Measurements from ENCODE around the gene THAP7. TPM values are rescaled to one million over a fixed set of nuclear protein-coding genes. Genes with fewer than 3 reads are reported as not detected.

Gene THAP7
- total and polyA plus RNA-seq, 2 of the 4 experiments (the other 2 are of a cell fraction) = 14.2 to 19.8 TPM

DNA sequence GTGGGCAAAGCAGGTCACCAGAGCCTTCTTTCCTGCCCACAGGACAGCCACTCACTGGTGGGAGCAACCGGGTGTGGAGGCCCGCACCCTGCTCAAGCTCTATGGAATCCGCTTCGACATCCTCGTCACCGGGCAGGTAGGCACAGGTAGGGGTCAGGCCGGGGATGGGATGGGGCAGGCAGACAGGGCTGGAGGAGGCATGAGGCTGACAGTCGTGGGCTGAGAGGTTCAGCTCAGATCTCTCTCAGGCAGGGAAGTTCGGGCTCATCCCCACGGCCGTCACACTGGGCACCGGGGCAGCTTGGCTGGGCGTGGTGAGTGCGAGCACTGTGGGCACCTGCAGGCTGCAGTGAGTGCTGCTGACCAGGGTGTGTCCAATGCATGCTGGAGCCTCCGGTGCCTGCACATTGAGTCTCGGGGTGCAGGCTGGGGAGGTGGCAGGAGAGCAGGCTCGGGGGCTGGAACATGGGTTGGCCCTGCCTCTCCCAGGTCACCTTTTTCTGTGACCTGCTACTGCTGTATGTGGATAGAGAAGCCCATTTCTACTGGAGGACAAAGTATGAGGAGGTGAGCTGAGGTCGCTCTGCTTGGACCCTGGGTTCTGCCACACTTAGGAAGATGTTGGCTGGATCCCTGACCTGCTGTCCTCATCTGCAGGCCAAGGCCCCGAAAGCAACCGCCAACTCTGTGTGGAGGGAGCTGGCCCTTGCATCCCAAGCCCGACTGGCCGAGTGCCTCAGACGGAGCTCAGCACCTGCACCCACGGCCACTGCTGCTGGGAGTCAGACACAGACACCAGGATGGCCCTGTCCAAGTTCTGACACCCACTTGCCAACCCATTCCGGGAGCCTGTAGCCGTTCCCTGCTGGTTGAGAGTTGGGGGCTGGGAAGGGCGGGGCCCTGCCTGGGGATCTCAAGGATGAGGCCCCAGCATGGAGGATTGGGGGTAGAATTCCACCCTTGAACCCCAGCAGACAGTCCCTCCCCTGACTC is 24.1 kb upstream of the THAP7 start:
- Histone ChIP-seq H3K56ac (ENCODE audit: extremely low read depth, insufficient read depth, low read length) (no peak overlapping the region), H3K23ac (ENCODE audit: low read depth, low read length) (no peak overlapping the region), H3K14ac (replicated peaks; ENCODE audit: low read depth, low read length) (no peak overlapping the region), H3K4me1 (ENCODE audit: control insufficient read depth, insufficient read depth, low read length) (peaks cover 2% of the 10 kb centered on the region; the same call in 1 of the 2 replicates), H2AK9ac (replicated peaks; ENCODE audit: low read depth, low read length, poor library complexity) (peak overlapping the region; percentile 24), H2AK5ac (ENCODE audit: low read depth, low read length) (no peak overlapping the region), H3K4me3 (ENCODE audit: insufficient read depth, low read depth, low read length) (no peak overlapping the region), H3K9me1 (ENCODE audit: insufficient read depth, low read length) (no peaks in the 10 kb centered on the region), H3K27me3 (ENCODE audit: control insufficient read depth, insufficient read depth, low read length) (peaks cover 17% of the 10 kb centered on the region), H4K5ac (ENCODE audit: low read depth, low read length) (no peak overlapping the region), H3K79me1 (ENCODE audit: low read depth in 1 of 2, low read length in 2 of 2) (no peaks in the 10 kb centered on the region), H4K91ac (ENCODE audit: insufficient read depth, low read depth, low read length) (no peak overlapping the region), H2BK15ac (ENCODE audit: low read depth, low read length) (no peak overlapping the region), H3K36me3 (ENCODE audit: control insufficient read depth, insufficient read depth, low read length) (no peaks in the 10 kb centered on the region), H3K9me3 (ENCODE audit: control insufficient read depth, insufficient read depth, low read length) (no peaks in the 10 kb centered on the region), H2BK5ac (ENCODE audit: low read depth, low read length, poor library complexity, severe bottlenecking) (no peak overlapping the region), H4K20me1 (ENCODE audit: insufficient read depth, low read length) (no peaks in the 10 kb centered on the region), H4K8ac (ENCODE audit: low read depth in 2 of 2, low read length in 2 of 2) (no peak overlapping the region), H2BK20ac (ENCODE audit: low read depth, low read length) (no peak overlapping the region), H3K9ac (ENCODE audit: low read depth, low read length) (no peak overlapping the region), H3K27ac (ENCODE audit: insufficient read depth, low read length) (no peak overlapping the region), H2BK120ac (ENCODE audit: low read depth, low read length) (no peak overlapping the region), H3K4me2 (ENCODE audit: low read depth, low read length) (no peak overlapping the region), H3K18ac (ENCODE audit: low read depth, low read length) (no peak overlapping the region), H3K4ac (ENCODE audit: low read depth, low read length) (no peak overlapping the region), H2AFZ (replicated peaks; ENCODE audit: low read length, poor library complexity) (no peak overlapping the region)
- intact Hi-C loops (cut with micrococcal nuclease) (no loop called here), in situ Hi-C loops (cut with MboI; ENCODE audit: low sequenced_read_pairs) (no loop called here), dilution Hi-C loops (cut with HindIII; ENCODE audit: low sequenced_read_pairs, unreplicated experiment) (no loop called here)
- ATAC-seq (ENCODE audit: low read depth) (no peak), DNase-seq (no peak)
- WGBS, 2 experiments (ENCODE audit: extremely low coverage in 2 of 2, insufficient read length in 1 of 2) = 87% methylated on average over 9 of the region's 27 CpGs; no CpG with 5 or more reads in 1 of the 2 experiments
- ChIA-PET CTCF (no interaction called here), POLR2A (ENCODE audit: unreplicated experiment) (no interaction called here)
- no TSS peak for BruUV-seq (replicated peaks)
- no peak for TF ChIP-seq CEBPB (IDR thresholded peaks at IDR 0.05; ENCODE audit: low read depth, low read length)
- TF ChIP-seq POLR2A (IDR thresholded peaks at IDR 0.05; ENCODE audit: low read depth, low read length) = no peak
- TF ChIP-seq FOS (IDR thresholded peaks at IDR 0.05; ENCODE audit: low read depth, low read length) = no peak
- TF ChIP-seq MAZ (IDR thresholded peaks at IDR 0.05; ENCODE audit: borderline replicate concordance, low read depth, low read length) = no peak
- TF ChIP-seq RCOR1 (IDR thresholded peaks at IDR 0.05; ENCODE audit: insufficient replicate concordance, low read length) = no peak
- no peak for TF ChIP-seq RAD21 (IDR thresholded peaks at IDR 0.05; ENCODE audit: low read length)
- no peak for TF ChIP-seq CHD1 (IDR thresholded peaks at IDR 0.05; ENCODE audit: low read depth, low read length)
- TF ChIP-seq MAFK (IDR thresholded peaks at IDR 0.05; ENCODE audit: low read depth, low read length) = no peak
- TF ChIP-seq, protein P1, sequence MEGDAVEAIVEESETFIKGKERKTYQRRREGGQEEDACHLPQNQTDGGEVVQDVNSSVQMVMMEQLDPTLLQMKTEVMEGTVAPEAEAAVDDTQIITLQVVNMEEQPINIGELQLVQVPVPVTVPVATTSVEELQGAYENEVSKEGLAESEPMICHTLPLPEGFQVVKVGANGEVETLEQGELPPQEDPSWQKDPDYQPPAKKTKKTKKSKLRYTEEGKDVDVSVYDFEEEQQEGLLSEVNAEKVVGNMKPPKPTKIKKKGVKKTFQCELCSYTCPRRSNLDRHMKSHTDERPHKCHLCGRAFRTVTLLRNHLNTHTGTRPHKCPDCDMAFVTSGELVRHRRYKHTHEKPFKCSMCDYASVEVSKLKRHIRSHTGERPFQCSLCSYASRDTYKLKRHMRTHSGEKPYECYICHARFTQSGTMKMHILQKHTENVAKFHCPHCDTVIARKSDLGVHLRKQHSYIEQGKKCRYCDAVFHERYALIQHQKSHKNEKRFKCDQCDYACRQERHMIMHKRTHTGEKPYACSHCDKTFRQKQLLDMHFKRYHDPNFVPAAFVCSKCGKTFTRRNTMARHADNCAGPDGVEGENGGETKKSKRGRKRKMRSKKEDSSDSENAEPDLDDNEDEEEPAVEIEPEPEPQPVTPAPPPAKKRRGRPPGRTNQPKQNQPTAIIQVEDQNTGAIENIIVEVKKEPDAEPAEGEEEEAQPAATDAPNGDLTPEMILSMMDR (conservative IDR thresholded peaks at IDR 0.05; ENCODE audit: low read depth, low read length) = no peak
- TF ChIP-seq, protein P2, sequence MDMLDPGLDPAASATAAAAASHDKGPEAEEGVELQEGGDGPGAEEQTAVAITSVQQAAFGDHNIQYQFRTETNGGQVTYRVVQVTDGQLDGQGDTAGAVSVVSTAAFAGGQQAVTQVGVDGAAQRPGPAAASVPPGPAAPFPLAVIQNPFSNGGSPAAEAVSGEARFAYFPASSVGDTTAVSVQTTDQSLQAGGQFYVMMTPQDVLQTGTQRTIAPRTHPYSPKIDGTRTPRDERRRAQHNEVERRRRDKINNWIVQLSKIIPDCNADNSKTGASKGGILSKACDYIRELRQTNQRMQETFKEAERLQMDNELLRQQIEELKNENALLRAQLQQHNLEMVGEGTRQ (IDR thresholded peaks at IDR 0.05; ENCODE audit: low read depth, low read length) = no peak
- TF ChIP-seq SMC3 (IDR thresholded peaks at IDR 0.05; ENCODE audit: low read depth, low read length) = no peak
- no peak for TF ChIP-seq BHLHE40 (IDR thresholded peaks at IDR 0.05; ENCODE audit: low read depth, low read length)
- no peak for TF ChIP-seq MXI1 (IDR thresholded peaks at IDR 0.05; ENCODE audit: borderline replicate concordance, low read depth, low read length)
- no peak for TF ChIP-seq NFE2L2 (IDR thresholded peaks at IDR 0.05; ENCODE audit: low read depth, low read length)
- TF ChIP-seq RFX5 (IDR thresholded peaks at IDR 0.05; ENCODE audit: low read depth, low read length) = no peak
